ENCODE results near the gene SOSTDC1.
A peak's percentile ranks its signal among the peaks of the same experiment; 100 is the strongest.
"Not testable (repeated sequence)": the region's sequence is repeated elsewhere in the genome, so short reads cannot be mapped to it uniquely, and the experiment has no call there.

Gene SOSTDC1

GRCh38 chr7:16460789-16461493 lies 4.6 kb downstream of the SOSTDC1 start:
- DNase-seq, result no peak

GRCh38 chr7:16456303-16456702 lies 9.2 kb downstream of the SOSTDC1 start:
- DNase-seq, result not testable (repeated sequence)

DNA sequence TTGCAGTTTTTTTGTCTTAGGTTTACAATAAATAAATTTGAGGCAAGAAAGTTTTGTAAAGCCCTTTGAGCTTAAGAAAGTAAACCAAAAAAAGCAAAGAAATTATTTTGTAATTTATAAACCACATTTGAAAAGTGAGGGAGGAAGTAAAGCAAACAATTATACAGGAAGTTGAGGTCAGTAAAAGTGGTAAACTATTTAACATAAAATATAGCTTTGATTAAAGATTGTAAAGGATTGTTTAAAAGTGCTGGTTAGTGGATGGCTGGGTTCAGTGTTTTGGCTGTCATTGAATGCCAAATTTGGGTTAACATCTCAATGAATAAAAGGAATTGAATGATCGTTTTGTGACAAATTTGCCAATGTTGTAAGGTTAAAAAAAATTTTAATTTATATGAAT lies 9.9 kb downstream of the SOSTDC1 start:
- DNase-seq, result no peak

DNA sequence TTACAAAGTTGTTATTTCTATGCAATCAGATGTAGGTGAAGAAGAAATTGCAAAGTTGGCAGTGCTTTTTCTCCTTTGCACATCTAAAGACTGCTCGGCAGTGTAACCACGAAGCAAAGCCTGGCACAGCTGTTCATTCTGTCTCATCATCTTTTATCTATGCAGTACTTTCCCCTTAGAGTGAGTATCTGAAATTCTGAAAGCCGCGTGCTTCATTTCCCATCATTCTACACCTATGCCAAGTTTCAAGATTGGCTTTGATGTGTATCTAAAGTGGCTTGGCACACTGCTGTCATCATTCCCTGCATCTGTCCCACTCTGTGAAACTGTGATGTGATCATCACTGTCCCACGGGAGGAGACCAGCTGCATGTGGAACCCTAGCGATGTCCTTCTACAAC lies 15.2 kb downstream of the SOSTDC1 start:
- DNase-seq, result no peak

DNA sequence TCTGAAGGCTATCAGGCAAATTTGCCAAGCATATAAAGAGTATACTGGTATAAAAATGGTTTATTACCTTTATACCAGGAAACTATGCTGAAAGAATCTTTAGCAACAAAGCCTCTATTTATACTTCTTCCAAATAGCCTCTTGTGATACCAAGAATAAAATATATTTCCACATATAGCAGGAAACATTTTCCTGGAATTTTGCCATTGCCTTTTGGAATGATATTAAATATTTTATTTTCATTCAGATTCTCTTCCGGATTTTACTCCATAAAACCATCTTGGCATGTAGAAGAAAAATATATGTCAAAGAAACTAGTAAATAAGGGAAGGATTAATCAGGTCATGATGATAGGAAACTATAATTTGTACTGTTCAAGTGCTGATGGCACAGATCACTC lies 17.7 kb downstream of the SOSTDC1 start:
- DNase-seq, result no peak

- no peak for DNase-seq
Measured at GRCh38 chr7:16446508-16446907, 19.0 kb downstream of the SOSTDC1 start.

DNA sequence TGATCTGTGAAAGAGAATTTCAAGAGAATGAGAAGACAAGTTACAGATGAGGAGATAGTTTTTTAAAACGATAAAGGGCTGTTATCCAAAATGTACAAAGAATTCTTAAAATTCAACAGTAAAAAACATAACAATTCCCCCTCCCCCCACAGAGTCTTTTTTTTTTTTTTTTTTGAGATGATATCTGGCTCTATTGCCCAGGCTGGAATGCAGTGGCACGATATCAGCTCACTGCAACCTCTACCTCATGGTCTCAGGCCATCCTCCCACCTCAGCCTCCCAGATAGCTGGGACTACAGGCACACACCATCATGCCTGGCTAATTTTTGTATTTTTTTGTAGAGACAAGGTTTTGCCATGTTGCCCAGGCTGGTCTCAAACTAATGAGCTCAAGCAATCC lies 21.7 kb downstream of the SOSTDC1 start:
- not testable (repeated sequence) for DNase-seq

GRCh38 chr7:16438988-16439387 lies 26.6 kb downstream of the SOSTDC1 start:
- no peak for DNase-seq

- no peak for DNase-seq
Measured at GRCh38 chr7:16436306-16436705, 29.2 kb downstream of the SOSTDC1 start.

- DNase-seq, result no peak
Measured at GRCh38 chr7:16433568-16434122, 31.9 kb downstream of the SOSTDC1 start.

DNA sequence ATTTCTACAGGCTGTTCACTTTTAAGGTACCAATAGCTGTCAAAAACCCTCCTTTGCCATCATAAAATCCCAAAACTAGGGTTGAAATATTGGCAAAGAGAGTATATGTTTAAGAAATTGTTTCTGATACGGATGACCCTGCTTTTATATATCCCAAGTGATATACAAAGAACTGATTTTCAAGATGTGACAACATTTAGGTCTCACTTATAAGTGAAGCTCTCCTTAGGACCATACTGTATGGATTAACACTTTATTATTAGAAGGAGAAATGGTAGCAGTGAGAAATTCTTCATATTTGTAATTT lies 33.2 kb downstream of the SOSTDC1 start:
- DNase-seq, result no peak

DNA sequence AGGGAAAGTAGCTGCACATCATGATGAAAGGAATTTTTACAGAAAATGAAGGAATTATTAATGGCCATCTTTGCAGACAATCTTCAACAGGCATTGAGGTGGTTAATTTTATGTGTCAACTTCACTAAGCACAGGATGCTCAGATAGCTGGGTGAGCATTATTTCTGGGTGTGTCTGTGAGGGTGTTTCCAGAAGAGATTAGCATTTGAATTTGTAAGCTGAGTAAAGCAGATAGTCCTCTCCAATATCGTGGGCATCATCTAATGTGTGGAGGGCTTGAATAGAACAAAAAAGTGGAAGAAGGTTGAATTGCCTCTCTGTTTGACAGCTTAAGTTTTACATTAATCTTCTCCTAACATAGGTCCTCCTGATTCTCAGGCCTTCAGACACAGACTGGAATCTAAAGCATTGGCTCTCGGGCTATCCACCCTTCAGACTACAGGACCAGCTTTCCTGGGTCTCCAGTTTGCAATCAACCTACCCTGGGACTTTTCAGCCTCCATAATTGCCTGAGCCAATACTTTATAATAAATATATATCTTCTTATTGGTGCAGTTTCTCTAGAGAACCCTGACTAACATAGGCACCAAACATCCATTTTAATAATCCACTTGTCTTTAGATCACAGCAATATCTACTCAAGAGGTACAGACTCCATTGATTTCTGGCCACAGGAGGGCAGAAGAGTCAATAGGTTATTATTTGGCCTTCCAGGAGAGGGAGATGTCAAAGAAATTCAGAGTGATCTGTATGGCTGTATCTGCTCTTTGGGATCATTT lies 33.7 kb downstream of the SOSTDC1 start:
- DNase-seq, result no peak

- no peak for DNase-seq
Measured at GRCh38 chr7:16430133-16430532, 35.4 kb downstream of the SOSTDC1 start.

DNA sequence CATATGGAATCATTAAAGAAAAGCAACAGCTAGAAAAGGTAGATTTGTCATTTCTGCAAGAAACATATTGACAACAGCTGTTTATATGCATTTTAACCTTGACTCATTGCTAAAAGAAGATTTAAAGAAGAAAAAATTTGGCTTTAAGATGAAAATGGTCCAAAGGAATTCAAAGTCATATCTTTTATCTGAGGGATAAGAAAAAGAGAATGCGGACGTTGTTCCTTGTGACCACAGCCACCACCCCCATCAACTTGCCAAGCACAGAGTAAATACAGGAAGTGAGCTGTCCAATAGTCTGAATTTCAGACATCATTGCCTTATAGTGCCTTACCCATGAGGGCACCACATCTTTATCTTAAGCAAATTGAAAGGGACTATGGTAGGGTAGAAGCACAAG lies 36.9 kb downstream of the SOSTDC1 start:
- DNase-seq, result no peak

DNA sequence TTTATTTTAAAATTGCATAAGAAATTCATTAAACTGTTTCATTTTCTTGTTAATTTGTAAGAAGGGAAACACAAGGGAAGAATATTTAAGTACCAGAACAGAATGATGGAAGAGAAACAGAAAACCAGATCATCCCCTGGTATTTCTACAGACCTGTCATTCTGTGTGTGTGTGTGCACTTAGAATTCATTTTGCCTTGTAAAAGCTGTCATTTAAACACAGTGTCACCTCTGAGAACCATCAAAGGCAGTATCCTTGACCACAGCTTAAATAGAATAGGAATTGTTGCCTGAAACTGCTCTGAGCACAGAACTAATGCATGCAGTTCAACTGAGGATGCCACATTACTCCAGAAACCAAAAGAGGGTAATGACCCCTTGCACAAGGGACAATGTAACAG lies 37.4 kb downstream of the SOSTDC1 start:
- no peak for DNase-seq

DNA sequence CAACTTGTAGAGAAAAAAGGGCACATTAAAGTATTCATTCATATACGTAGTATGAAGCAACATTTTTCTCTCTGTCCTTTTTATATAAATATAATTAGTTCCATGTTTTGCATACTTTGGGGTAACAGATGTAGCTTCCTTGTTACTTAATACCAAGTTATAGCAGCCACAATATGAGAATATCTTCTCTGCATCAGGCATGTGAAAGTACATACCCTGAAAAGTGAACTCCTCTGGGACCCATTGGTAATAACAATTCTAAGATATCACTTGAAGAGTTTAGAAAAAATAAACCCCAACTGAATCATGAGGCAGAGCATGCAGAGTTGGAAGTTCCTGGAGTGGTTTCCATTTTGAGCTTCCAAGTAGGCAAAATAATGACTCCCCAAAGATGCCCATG lies 41.8 kb downstream of the SOSTDC1 start:
- no peak for DNase-seq

DNA sequence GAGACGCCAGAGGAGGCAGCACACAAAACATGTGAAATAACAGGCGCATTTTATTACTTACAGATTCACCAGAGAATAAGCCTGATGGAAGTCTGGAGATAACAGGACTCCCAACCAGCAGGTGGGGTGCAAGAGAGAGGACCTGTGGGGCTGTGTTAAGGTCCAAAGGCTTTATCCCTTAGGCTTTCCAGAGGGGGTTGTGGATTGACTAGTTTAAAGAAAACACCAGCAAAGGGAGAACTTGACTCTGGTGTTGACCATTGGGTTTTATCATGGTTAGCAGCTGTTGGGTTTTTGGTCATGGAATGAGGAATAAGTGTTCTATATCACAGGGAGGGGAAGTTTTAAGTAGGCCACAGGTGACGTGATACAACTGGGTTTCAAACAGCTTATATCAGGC lies 42.6 kb downstream of the SOSTDC1 start:
- DNase-seq, result no peak

- DNase-seq, result no peak
Measured at GRCh38 chr7:16422103-16422435, 43.5 kb downstream of the SOSTDC1 start.

DNA sequence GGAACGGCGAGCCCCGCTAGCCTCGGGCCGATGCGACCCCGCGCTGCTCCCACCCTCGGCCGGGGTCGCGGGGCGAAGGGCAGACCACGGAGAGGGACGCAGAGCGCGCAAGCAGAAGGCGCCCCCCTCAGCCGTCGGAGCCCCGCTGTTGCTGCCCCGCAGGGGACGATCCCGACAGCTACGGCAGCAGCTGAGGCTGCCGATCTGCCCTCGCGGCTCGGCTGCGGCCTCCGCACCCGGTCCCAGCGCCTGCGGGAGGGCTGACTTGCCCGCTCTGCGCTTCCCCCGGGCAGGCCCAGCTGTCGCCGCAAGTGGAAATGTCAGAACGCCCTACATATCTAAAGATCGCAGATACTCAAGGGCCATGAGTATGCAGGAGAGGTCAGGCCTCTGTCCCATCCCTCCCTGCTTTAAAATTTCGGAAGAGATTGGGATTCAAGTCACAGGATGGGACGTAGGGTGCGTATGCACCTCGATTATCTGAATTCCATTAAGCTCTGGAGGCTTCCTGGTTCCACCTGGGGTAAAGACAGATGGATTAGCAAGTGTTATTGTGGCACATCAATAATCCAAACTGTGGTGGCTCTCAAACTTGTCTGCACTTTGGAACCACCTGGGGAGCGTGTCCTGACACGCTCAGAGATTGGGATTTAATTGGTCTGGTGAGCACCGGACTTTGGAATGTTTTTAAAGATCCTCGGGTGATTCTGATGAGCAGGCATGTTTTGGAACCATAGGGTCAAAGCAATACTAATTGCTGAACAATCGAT lies 44.0 kb downstream of the SOSTDC1 start, which contains the start of gene CRPPA:
CRPPA (minus strand) TSS at position 206 of the 770 bp plus-strand sequence. CDS start 216 bp downstream, outside the sequence.
- DNase-seq, result no peak

- DNase-seq, result peak; percentile 21
Measured at GRCh38 chr7:16420649-16421332, 44.7 kb downstream of the SOSTDC1 start.

- no peak for DNase-seq
Measured at GRCh38 chr7:16420329-16420648, 45.2 kb downstream of the SOSTDC1 start.

DNA sequence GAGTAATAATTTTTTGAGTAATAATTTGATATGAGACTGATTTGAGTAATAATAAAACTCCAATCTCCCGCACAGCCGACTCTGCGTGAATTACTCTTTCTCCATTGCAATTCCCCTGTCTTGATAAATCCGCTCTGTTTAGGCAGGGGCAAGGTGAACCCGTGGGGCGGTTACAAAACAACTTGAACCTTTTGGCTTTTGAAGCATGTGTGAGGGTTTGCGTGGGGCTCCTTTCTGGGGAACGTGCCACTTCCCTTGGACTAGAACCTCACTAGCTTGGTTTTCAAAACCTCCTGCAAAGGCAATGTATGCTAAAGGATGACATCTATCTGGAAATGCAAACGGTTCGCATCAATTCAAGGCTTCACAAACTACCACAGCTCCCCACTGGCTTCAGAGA lies 45.7 kb downstream of the SOSTDC1 start:
- no peak for DNase-seq

- DNase-seq, result no peak
Measured at GRCh38 chr7:16419126-16419525, 46.4 kb downstream of the SOSTDC1 start.
